HG02763 (cell line): ENCODE data around the gene DCTN3.

Experiments
- ATAC-seq: cut with Tn5 transposase; IDR thresholded peaks from one replicate; pipeline ENCODE4 v1.9.1; 2021; ENCODE audit warnings: mild to moderate bottlenecking, moderate library complexity; ENCODE audit not compliant: unreplicated experiment

DCTN3 gene

GRCh38 chr9:34624475-34625185 lies 4.3 kb upstream of the DCTN3 start:
- ATAC-seq, result no peak

- no peak for ATAC-seq
Observed at GRCh38 chr9:34623374-34624235, 3.3 kb upstream of the DCTN3 start.

GRCh38 chr9:34615132-34615531 lies 5.2 kb downstream of the DCTN3 start:
- ATAC-seq, result no peak

- ATAC-seq, result no peak
Observed at GRCh38 chr9:34612788-34613390, 7.4 kb downstream of the DCTN3 start.

- peak; percentile 81 for ATAC-seq
Observed at GRCh38 chr9:34611811-34612787, 8.2 kb downstream of the DCTN3 start, which contains the start of gene RPP25L. Gene RPP25L, minus strand, starts transcription at chr9:34612097. Its CDS starts 801 bp downstream, at chr9:34611296.

GRCh38 chr9:34611251-34611810 lies 9.0 kb downstream of the DCTN3 start:
- no peak for ATAC-seq

- no peak for ATAC-seq
Observed at GRCh38 chr9:34610434-34611206, 9.7 kb downstream of the DCTN3 start.

- ATAC-seq, result no peak
Observed at GRCh38 chr9:34607331-34607730, 13.0 kb downstream of the DCTN3 start.

- no peak for ATAC-seq
Observed at GRCh38 chr9:34606905-34607304, 13.4 kb downstream of the DCTN3 start.

- no peak for ATAC-seq
Observed at GRCh38 chr9:34606190-34606589, 14.1 kb downstream of the DCTN3 start.

GRCh38 chr9:34603610-34604231 lies 16.6 kb downstream of the DCTN3 start:
- ATAC-seq, result peak; percentile 66

GRCh38 chr9:34601937-34602573 lies 18.2 kb downstream of the DCTN3 start:
- ATAC-seq, result no peak

- ATAC-seq, result no peak
Observed at GRCh38 chr9:34600908-34601307, 19.4 kb downstream of the DCTN3 start.

GRCh38 chr9:34599546-34599945 lies 20.7 kb downstream of the DCTN3 start:
- no peak for ATAC-seq

- no peak for ATAC-seq
Observed at GRCh38 chr9:34594177-34594576, 26.1 kb downstream of the DCTN3 start.

GRCh38 chr9:34592895-34593601 lies 27.2 kb downstream of the DCTN3 start:
- no peak for ATAC-seq

- no peak for ATAC-seq
Observed at GRCh38 chr9:34591917-34592866, 28.1 kb downstream of the DCTN3 start.
